Fibroblast of mammary gland (primary cell): ENCODE measurements around the gene VPS50.

Source experiments
- DNase-seq: peaks from one replicate; pipeline ENCODE4 v3.0.0-alpha.2; 2010; ENCODE audit warnings: low read depth
- H3K4me3 ChIP-seq: 2 replicates; pipeline ENCODE4 v1.5.1; 2011; ENCODE audit warnings: low read depth, mild to moderate bottlenecking, low read length, moderate library complexity; ENCODE audit not compliant: control insufficient read depth
- TF ChIP-seq, protein P1 (sequence below): conservative IDR thresholded peaks from 2 replicates; pipeline ENCODE4 v1.5.1; 2011; ENCODE audit warnings: low read depth, low read length, inconsistent platforms; ENCODE audit not compliant: control insufficient read depth, insufficient read depth

VPS50 gene

DNA sequence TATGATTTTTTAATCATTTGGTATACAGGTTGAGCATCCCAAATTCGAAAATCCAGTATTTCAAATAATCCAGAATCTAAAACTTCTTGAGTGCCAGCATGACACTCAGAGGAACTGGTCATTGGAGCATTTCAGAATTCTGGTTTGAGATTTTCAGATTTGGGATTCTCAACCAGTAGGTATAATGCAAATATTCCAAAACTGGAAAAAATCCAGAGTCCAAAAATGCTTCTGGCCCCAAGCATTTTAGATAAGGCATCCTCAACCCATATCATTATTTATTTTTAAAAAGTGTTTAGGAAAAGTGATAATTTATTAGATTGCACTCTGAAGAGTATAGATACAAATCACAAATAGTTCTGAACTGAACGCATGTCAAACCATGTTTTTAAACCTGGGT is 120.7 kb downstream of the VPS50 start:
- TF ChIP-seq, protein P1, sequence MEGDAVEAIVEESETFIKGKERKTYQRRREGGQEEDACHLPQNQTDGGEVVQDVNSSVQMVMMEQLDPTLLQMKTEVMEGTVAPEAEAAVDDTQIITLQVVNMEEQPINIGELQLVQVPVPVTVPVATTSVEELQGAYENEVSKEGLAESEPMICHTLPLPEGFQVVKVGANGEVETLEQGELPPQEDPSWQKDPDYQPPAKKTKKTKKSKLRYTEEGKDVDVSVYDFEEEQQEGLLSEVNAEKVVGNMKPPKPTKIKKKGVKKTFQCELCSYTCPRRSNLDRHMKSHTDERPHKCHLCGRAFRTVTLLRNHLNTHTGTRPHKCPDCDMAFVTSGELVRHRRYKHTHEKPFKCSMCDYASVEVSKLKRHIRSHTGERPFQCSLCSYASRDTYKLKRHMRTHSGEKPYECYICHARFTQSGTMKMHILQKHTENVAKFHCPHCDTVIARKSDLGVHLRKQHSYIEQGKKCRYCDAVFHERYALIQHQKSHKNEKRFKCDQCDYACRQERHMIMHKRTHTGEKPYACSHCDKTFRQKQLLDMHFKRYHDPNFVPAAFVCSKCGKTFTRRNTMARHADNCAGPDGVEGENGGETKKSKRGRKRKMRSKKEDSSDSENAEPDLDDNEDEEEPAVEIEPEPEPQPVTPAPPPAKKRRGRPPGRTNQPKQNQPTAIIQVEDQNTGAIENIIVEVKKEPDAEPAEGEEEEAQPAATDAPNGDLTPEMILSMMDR: no peak
- DNase-seq: no peak
- H3K4me3 ChIP-seq: no peak overlapping the region

DNA sequence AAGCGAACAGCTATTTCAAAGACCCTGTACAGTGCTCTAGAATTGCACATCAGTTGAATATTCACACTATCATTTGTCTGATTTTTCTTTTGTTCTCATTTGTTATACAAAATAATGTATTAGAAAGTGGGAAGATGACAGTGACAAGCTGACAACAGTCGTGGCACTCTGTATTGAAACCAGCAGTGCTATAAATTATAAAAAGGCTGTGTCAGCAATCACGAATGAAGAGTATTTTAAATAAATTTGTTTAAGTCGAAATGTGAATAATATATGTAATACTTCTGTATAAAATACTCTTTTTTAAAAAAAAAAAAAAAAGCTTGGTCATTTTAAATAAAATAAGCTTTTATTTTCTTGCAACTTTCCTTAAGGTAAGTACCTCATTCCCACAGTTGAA is 122.6 kb downstream of the VPS50 start:
- no peak overlapping the region for H3K4me3 ChIP-seq
- TF ChIP-seq, protein P1: no peak
- DNase-seq: no peak

DNA sequence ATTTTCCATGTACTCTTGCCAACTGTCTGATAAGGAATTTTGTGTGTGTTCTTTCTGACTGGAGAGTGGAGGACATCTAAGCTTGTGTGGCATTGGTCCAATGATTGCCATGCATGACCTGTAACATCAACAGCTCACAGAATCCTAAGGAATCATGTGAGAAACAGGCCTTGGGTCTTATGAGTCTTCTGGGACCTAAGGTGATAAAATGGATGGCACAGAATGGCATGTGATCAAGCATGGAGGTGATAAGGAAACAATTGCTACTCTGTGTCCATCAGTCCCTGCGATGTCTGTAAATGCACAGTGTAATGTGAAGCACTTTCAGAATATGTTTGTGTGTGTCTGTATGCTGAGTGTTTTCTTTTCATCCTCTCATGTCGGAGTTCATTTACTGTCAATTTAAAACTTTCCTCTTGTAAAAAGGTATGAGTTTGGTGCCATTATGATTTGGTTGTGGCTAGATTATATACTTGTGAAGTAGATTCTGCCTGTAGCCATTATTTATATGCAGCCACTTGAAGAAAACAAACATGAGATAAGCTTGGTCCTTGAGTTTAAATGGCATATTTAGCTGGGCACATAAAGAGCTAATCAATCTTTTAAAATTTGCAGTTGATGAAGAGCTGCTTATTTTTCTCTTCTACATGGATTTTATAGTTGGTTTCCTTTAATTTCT is 127.5 kb downstream of the VPS50 start:
- no peak for DNase-seq
- TF ChIP-seq, protein P1: no peak
- H3K4me3 ChIP-seq: no peak overlapping the region

DNA sequence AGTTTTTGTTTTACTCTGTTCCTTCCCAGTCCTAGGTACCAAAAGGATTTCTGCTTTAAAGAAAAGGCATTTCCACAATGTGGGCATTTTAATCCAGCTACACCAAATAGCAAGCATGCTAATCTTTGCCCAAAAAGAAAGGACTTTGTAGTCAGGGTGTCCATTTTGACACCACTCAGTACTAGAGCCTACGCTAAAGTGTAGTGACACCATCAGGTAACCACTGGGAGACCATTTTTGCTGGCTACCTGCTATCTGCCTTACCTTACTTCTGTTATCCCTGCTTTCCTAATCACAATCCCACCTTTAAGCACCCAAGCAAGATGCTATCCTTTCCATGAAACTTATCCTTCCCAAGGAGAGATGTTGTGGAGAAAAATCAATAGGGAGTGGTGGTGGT is 129.7 kb downstream of the VPS50 start:
- no peak for DNase-seq
- TF ChIP-seq, protein P1: no peak
- H3K4me3 ChIP-seq: no peak overlapping the region

DNA sequence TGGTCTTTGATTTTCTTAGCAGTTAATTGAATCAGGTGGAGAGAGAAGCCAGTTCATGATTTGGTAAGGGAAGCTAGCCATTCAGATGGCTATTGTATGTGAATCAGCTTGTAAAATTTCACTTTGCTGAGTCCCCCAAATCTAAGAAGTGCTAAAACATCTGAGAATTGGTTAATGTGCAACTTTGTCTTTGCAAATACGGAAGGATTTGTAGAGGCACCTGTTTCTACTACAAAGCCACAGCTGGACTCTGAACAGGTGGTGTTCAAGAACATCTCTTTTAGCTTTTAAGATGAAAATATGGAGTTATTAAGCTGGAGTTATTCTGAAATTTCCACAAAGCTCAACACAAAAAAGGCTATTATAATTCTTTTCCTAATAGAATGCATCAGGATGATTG is 132.6 kb downstream of the VPS50 start:
- TF ChIP-seq, protein P1: no peak
- H3K4me3 ChIP-seq: no peak overlapping the region
- no peak for DNase-seq

DNA sequence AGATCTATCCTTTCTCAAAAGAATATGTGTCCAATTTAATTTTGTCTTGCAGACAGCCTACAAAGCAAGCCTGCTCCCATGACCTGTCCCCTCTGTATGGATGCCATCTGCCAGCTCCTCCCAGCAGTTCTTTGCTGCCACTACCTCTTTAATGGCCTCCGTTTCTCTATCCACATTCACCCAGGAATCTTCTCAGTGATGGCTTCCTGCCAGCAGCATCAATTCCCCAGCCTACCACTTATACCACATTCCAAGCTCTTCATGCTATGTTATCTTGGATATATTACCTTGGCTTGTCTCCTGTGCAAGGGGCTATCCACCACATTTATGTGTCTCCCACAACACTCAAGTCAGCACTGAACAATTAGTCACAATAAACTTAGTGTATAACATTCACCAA is 133.2 kb downstream of the VPS50 start:
- no peak overlapping the region for H3K4me3 ChIP-seq
- no peak for DNase-seq
- TF ChIP-seq, protein P1: no peak

DNA sequence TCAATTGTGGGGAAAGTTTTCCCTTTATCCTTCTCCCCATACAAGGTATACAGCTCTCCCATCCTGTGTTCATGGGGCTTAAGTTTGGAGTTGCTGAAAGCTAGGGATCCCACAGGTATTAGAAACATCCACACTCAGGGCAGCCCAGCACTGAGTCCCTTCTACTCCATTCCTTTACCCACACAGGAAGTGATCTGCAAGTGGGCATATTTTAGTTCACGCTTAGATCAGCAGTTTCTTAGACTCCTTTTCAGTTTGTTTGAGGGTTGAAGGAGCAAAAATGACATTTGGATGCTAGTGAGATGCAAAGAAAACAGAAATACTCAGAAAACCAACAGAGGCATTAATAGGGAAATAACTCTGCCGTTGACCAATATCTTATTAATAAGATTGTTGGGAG is 134.7 kb downstream of the VPS50 start:
- no peak overlapping the region for H3K4me3 ChIP-seq
- TF ChIP-seq, protein P1: no peak

More for the DNA sequence above, 134.7 kb downstream of the VPS50 start:
- no peak for DNase-seq
